HepG2 (cell line): Measurements from ENCODE around the gene CRISPLD2. TPM values are rescaled to one million over a fixed set of nuclear protein-coding genes. Genes with fewer than 3 reads are reported as not detected.

Experiments
- ATAC-seq: fragments of 200-7000 bp; cut with Tn5 transposase; 3 replicates; pipeline ENCODE4 v1.9.1; 2020; ENCODE audit warnings: mild to moderate bottlenecking, moderate library complexity
- BruUV-seq: library from RNA; stranded (reverse); fragments of 400-500 nt; replicated peaks from 2 replicates; lab custom pipeline; 2021; lab: Mats Ljungman, UMichigan
- CTCF ChIA-PET: fragments of 300-600 bp; formaldehyde crosslinking; extraction: SDS; loops from one replicate; lab custom pipeline; 2021; ENCODE audit warnings: low total read pairs, inconsistent platforms, low intra/inter-chr PET ratio; lab: Yijun Ruan, JAX
- POLR2A ChIA-PET: fragments of 350-600 bp; sonication (Branson Sonifier 250); formaldehyde crosslinking; loops from one replicate; lab custom pipeline; 2020; ENCODE audit warnings: antibody characterized with exemption, inconsistent platforms; lab: Yijun Ruan, JAX
- DNase-seq: peaks from one replicate; pipeline ENCODE4 v3.0.0-alpha.2; 2015; ENCODE audit warnings: low spot score
- FAIRE-seq: peaks from 3 replicates; lab custom pipeline; 2011; peaks lifted over from hg19 to GRCh38; lab: Jason Lieb, UNC
- H2AFZ ChIP-seq: one replicate; pipeline ENCODE4 v1.6.1; 2011; ENCODE audit warnings: low read length, inconsistent platforms
- H3K27ac ChIP-seq: fragments of 300-600 bp; 3 replicates; pipeline ENCODE4 v1.8.0; 2011; ENCODE audit warnings: mixed run types, mild to moderate bottlenecking, mixed read lengths, low read length, inconsistent platforms; ENCODE audit not compliant: insufficient read depth; ENCODE audit errors: extremely low read length
- H3K27me3 ChIP-seq, 2 experiments: fragments of 200-600 bp in 1 of 2; 2 replicates in 1 of 2; 3 replicates in 1 of 2; pipeline versions ENCODE4 v1.6.0 to v1.8.0; 2011; ENCODE audit warnings: low read length in 2 of 2, mild to moderate bottlenecking in 2 of 2, moderate library complexity in 2 of 2, inconsistent platforms in 1 of 2; ENCODE audit not compliant: insufficient read depth in 2 of 2, control insufficient read depth in 1 of 2
- H3K36me3 ChIP-seq, 2 experiments: fragments of 200-600 bp in 1 of 2; replicated peaks in 1 of 2; 2 replicates in 1 of 2; 3 replicates in 1 of 2; pipeline versions ENCODE4 v1.5.1 to v1.8.0; 2011; ENCODE audit warnings: low read length in 2 of 2, inconsistent platforms in 1 of 2; ENCODE audit not compliant: insufficient read depth in 2 of 2, control insufficient read depth in 1 of 2
- H3K4me1 ChIP-seq: 2 replicates; pipeline ENCODE4 v1.5.1; 2012; ENCODE audit warnings: low read length, inconsistent platforms; ENCODE audit not compliant: insufficient read depth
- H3K4me2 ChIP-seq: 2 replicates; pipeline ENCODE4 v1.6.0; 2011; ENCODE audit warnings: low read depth, low read length, inconsistent platforms
- H3K4me3 ChIP-seq, 3 experiments: fragments of 200-600 bp in 1 of 3; sonication (generic), shearing (Covaris generic) in 1 of 3; replicated peaks in 1 of 3; 2 replicates each; pipeline ENCODE4 v1.5.1; 2011 to 2016; ENCODE audit warnings: low read length in 3 of 3, inconsistent platforms in 2 of 3, low read depth in 2 of 3, mild to moderate bottlenecking in 2 of 3, control low read depth in 1 of 3, mixed read lengths in 1 of 3; ENCODE audit not compliant: insufficient read depth in 1 of 3
- H3K79me2 ChIP-seq: one replicate; pipeline ENCODE4 v1.6.1; 2011; ENCODE audit warnings: low read length, inconsistent platforms; ENCODE audit not compliant: insufficient read depth
- H3K9ac ChIP-seq: 2 replicates; pipeline ENCODE4 v1.6.0; 2011; ENCODE audit warnings: mild to moderate bottlenecking, low read depth, low read length, inconsistent platforms; ENCODE audit not compliant: insufficient read depth
- H3K9me3 ChIP-seq: 2 replicates; pipeline ENCODE4 v1.5.1; 2012; ENCODE audit warnings: mild to moderate bottlenecking, low read length
- H4K20me1 ChIP-seq: 2 replicates; pipeline ENCODE4 v1.6.0; 2011; ENCODE audit warnings: inconsistent platforms, mild to moderate bottlenecking, low read length, moderate library complexity; ENCODE audit not compliant: insufficient read depth
- CEBPZ ChIP-seq: IDR thresholded peaks from 2 replicates; pipeline ENCODE4 v1.6.1; 2012; ENCODE audit warnings: low read length, improper control_type of control experiment
- CENPX ChIP-seq: sonication (generic); formaldehyde crosslinking; IDR thresholded peaks from 2 replicates; pipeline ENCODE4 v1.9.0; 2021; ENCODE audit warnings: mild to moderate bottlenecking, missing genetic modification reagents, moderate library complexity
- CREB1 ChIP-seq, 2 experiments: fragments of 450-650 bp in 1 of 2; IDR thresholded peaks; 2 replicates each; pipeline ENCODE4 v1.6.1; 2016 to 2017; ENCODE audit warnings: control low read depth in 1 of 2, mild to moderate bottlenecking in 1 of 2, missing compliant biosample characterization in 1 of 2, missing genetic modification characterization in 1 of 2
- FOSL2 ChIP-seq: sonication (generic); formaldehyde crosslinking; IDR thresholded peaks from 2 replicates; pipeline ENCODE4 v1.4.0; 2020; ENCODE audit warnings: missing genetic modification reagents
- FOXC1 ChIP-seq: sonication (generic); formaldehyde crosslinking; IDR thresholded peaks from 2 replicates; pipeline ENCODE4 v1.8.0; 2022; ENCODE audit warnings: mild to moderate bottlenecking, missing genetic modification reagents, borderline replicate concordance
- HES4 ChIP-seq: sonication (generic); formaldehyde crosslinking; IDR thresholded peaks from 2 replicates; pipeline ENCODE4 v1.9.0; 2021; ENCODE audit warnings: mild to moderate bottlenecking, missing genetic modification reagents, borderline replicate concordance
- JUND ChIP-seq: sonication (generic); formaldehyde crosslinking; IDR thresholded peaks from 2 replicates; pipeline ENCODE4 v1.8.0; 2022; ENCODE audit warnings: mild to moderate bottlenecking, missing genetic modification reagents
- KDM1A ChIP-seq: IDR thresholded peaks from 2 replicates; pipeline ENCODE4 v1.6.1; 2016; ENCODE audit warnings: missing compliant biosample characterization
- KDM2A ChIP-seq: sonication (generic); formaldehyde crosslinking; IDR thresholded peaks from 2 replicates; pipeline ENCODE4 v1.4.0; 2020; ENCODE audit warnings: low read depth, missing genetic modification reagents, borderline replicate concordance
- MBNL3 ChIP-seq: fragments of 250-450 bp; sonication (Bioruptor Pico); conservative IDR thresholded peaks from 2 replicates; pipeline ENCODE4 v1.8.0; 2022; ENCODE audit warnings: mild to moderate bottlenecking, inconsistent platforms
- MZF1 ChIP-seq: sonication (generic); formaldehyde crosslinking; IDR thresholded peaks from 2 replicates; pipeline ENCODE4 v1.8.1; 2023; ENCODE audit warnings: mild to moderate bottlenecking, missing genetic modification reagents, borderline replicate concordance
- NFIC ChIP-seq: IDR thresholded peaks from 2 replicates; pipeline ENCODE4 v1.6.1; 2012; ENCODE audit warnings: mild to moderate bottlenecking, low read length, inconsistent platforms
- NR3C1 ChIP-seq: sonication (generic); formaldehyde crosslinking; IDR thresholded peaks from 2 replicates; pipeline ENCODE4 v1.4.0; 2020; ENCODE audit warnings: missing genetic modification reagents
- RBAK ChIP-seq: sonication (generic); formaldehyde crosslinking; IDR thresholded peaks from 2 replicates; pipeline ENCODE4 v1.5.1; 2020; ENCODE audit warnings: mild to moderate bottlenecking, missing genetic modification reagents
- SMARCC2 ChIP-seq: fragments of 450-650 bp; IDR thresholded peaks from 2 replicates; pipeline ENCODE4 v1.6.1; 2017; ENCODE audit warnings: antibody characterized with exemption, mild to moderate bottlenecking
- SP2 ChIP-seq: sonication (generic); formaldehyde crosslinking; IDR thresholded peaks from 2 replicates; pipeline ENCODE4 v1.5.1; 2020; ENCODE audit warnings: mild to moderate bottlenecking, missing genetic modification reagents
- ZFP90 ChIP-seq: sonication (generic); formaldehyde crosslinking; IDR thresholded peaks from 2 replicates; pipeline ENCODE4 v1.8.0; 2022; ENCODE audit warnings: missing genetic modification reagents, mild to moderate bottlenecking, inconsistent platforms, borderline replicate concordance
- ZNF280D ChIP-seq: sonication (generic); formaldehyde crosslinking; IDR thresholded peaks from 2 replicates; pipeline ENCODE4 v1.5.1; 2020; ENCODE audit warnings: mild to moderate bottlenecking, missing genetic modification reagents
- ZNF362 ChIP-seq: sonication (generic); formaldehyde crosslinking; IDR thresholded peaks from 2 replicates; pipeline ENCODE4 v1.4.0; 2020; ENCODE audit warnings: missing genetic modification reagents, mild to moderate bottlenecking, borderline replicate concordance
- ZNF768 ChIP-seq: sonication (generic); formaldehyde crosslinking; IDR thresholded peaks from 2 replicates; pipeline ENCODE4 v1.4.0; 2020; ENCODE audit warnings: missing genetic modification reagents
- WGBS: methylation state at CpG from one replicate; pipeline ENCODE4 v1.1.6; 2017; ENCODE audit warnings: low lambda C conversion rate; 5-methylcytosine and 5-hydroxymethylcytosine counted together
- in situ Hi-C: cut with HindIII; loops from 2 replicates; pipeline ENCODE4 v1.10.0; 2017; ENCODE audit warnings: low pct_unique_long_range_greater_than_20kb; ENCODE audit not compliant: extremely low pct_ligation_motif_present
- intact Hi-C: fragments of 100-400 bp; cut with micrococcal nuclease; formaldehyde crosslinking; loops from one replicate; pipeline ENCODE4 v1.10.0; 2022; ENCODE audit not compliant: unreplicated experiment
- polyA plus RNA-seq, 8 experiments: library from polyadenylated mRNA; depleted of rRNA in 3 of 8; stranded (reverse) in 7 of 8; unstranded in 1 of 8; fragments of >200 nt; fragmentation: Illumina TruSeq in 4 of 8; extraction: Trizol in 4 of 8; gene quantifications; 2 replicates each; pipeline versions ENCODE4 v1.2.1 to v1.2.3, GENCODE V29; 2011 to 2016; ENCODE audit warnings: low read depth in 4 of 8, missing spikeins in 1 of 8, mixed read lengths in 1 of 8; ENCODE audit not compliant: insufficient read depth in 1 of 8
- total RNA-seq, 5 experiments: library from RNA; depleted of rRNA; stranded (reverse); fragments of >200 nt; fragmentation: Illumina TruSeq; extraction: Trizol; gene quantifications; 2 replicates each; pipeline ENCODE4 v1.2.3, GENCODE V29; 2016; ENCODE audit warnings: low read depth in 1 of 5

CRISPLD2 gene
- total and polyA plus RNA-seq, 2 of the 13 experiments (the other 11 are each of a cell fraction or from before 2014, with no cell fraction given) = 0.04 to 0.31 TPM

- intact Hi-C loops (no loop called here), in situ Hi-C loops (no loop called here)
- ATAC-seq = peak; percentile 65
- WGBS = 12% methylated on average over 9 of the region's 10 CpGs
- Histone ChIP-seq H3K79me2 (no peaks in the 10 kb centered on the region), H3K27ac (no peak overlapping the region), H3K9me3 (no peaks in the 10 kb centered on the region), H3K9ac (no peak overlapping the region), H2AFZ (no peak overlapping the region), H3K4me3 (no peak overlapping the region), H3K27me3 (peaks cover 5 to 38% of the 10 kb centered on the region in 2 experiments; a peak in 4 of 5 replicates), H4K20me1 (no peaks in the 10 kb centered on the region; the same call in 1 of the 2 replicates), H3K4me2 (no peak overlapping the region), H3K36me3 (no peaks in the 10 kb centered on the region), H3K4me1 (0 out of 2 replicates have a peak, but pooled peaks cover 4% of the 10 kb centered on the region)
- ChIA-PET POLR2A (no interaction called here), CTCF (no interaction called here)
- BruUV-seq = no TSS peak
- DNase-seq = no peak
- no peak for FAIRE-seq
- no peak for TF ChIP-seq SP2 (CRISPR knock-in tag)
- TF ChIP-seq MBNL3 = no peak
- TF ChIP-seq CENPX (CRISPR knock-in tag) = no peak
- TF ChIP-seq CREB1 (IDR thresholded peaks at IDR 0.05) = no peak
- no peak for TF ChIP-seq CREB1 (CRISPR knock-in tag; IDR thresholded peaks at IDR 0.05)
- TF ChIP-seq FOSL2 = peak; percentile 81
- TF ChIP-seq RBAK (CRISPR knock-in tag) = no peak
- TF ChIP-seq ZFP90 (CRISPR knock-in tag) = no peak
- no peak for TF ChIP-seq NR3C1 (CRISPR knock-in tag)
- no peak for TF ChIP-seq SMARCC2
- TF ChIP-seq KDM1A (CRISPR knock-in tag) = no peak
- TF ChIP-seq NFIC = no peak
- no peak for TF ChIP-seq JUND (CRISPR knock-in tag)
- TF ChIP-seq HES4 = no peak
- no peak for TF ChIP-seq ZNF768 (CRISPR knock-in tag)
- TF ChIP-seq ZNF362 (CRISPR knock-in tag) = no peak
- no peak for TF ChIP-seq FOXC1 (CRISPR knock-in tag)
- TF ChIP-seq CEBPZ = no peak
- TF ChIP-seq ZNF280D (CRISPR knock-in tag) = no peak
- TF ChIP-seq KDM2A (CRISPR knock-in tag) = no peak
- TF ChIP-seq MZF1 = no peak
Measured at GRCh38 chr16:84941921-84942320, 122.1 kb downstream of the CRISPLD2 start.
